ENCODE data around the gene COL4A2. TPM values are rescaled to one million over a fixed set of nuclear protein-coding genes. Genes with fewer than 3 reads are reported as not detected.
"Not testable (repeated sequence)": the region's sequence is repeated elsewhere in the genome, so short reads cannot be mapped to it uniquely, and the experiment has no call there.

COL4A2 gene
- total RNA-seq, 4 donors from 2014 or later = 75.1 to 322 (median 115) TPM

- 87% methylated on average over 9 to 13 of the region's 13 CpGs for WGBS, 2 donors (ENCODE audit: low coverage in 1 of 2)
- Histone ChIP-seq H3K4me1 (no peaks in the 10 kb centered on the region), H3K27me3 (no peaks in the 10 kb centered on the region), H3K4me3 (no peak overlapping the region), H3K9me3 (no peaks in the 10 kb centered on the region), H3K36me3 (peaks cover 0 to 5% (median 0%) of the 10 kb centered on the region in 4 donors), H3K27ac (no peak overlapping the region)
- no peak for DNase-seq
- intact Hi-C loops (cut with DNase I; ENCODE audit: low total_unique reads) = no loop called here
- TF ChIP-seq POLR2A (IDR thresholded peaks at IDR 0.05) (no peak), CTCF (IDR thresholded peaks at IDR 0.05) (no peak), EP300 (IDR thresholded peaks at IDR 0.05; ENCODE audit: low read depth) (no peak), POLR2AphosphoS5 (IDR thresholded peaks at IDR 0.05) (no peak)
- in situ Hi-C loops (cut with MboI; ENCODE audit: low pct_ligation_motif_present in 1 of 4, low pct_unique_long_range_greater_than_20kb in 1 of 4, low sequenced_read_pairs in 3 of 4) = no loop called here
Observed at GRCh38 chr13:110483386-110483968, 176.4 kb downstream of the COL4A2 start.

GRCh38 chr13:110484290-110485048 lies 177.4 kb downstream of the COL4A2 start:
- Histone ChIP-seq H3K4me3 (no peak overlapping the region), H3K36me3 (peaks cover 0 to 5% (median 0%) of the 10 kb centered on the region in 4 donors), H3K4me1 (no peaks in the 10 kb centered on the region), H3K9me3 (no peaks in the 10 kb centered on the region), H3K27ac (no peak overlapping the region), H3K27me3 (no peaks in the 10 kb centered on the region)
- in situ Hi-C loops (cut with MboI; ENCODE audit: low pct_ligation_motif_present in 1 of 4, low pct_unique_long_range_greater_than_20kb in 1 of 4, low sequenced_read_pairs in 3 of 4) = no loop called here
- no peak for DNase-seq
- 61 to 92% methylated on average over 5 to 18 of the region's 18 CpGs for WGBS, 2 donors (ENCODE audit: low coverage in 1 of 2)
- TF ChIP-seq CTCF (IDR thresholded peaks at IDR 0.05) (no peak), POLR2A (IDR thresholded peaks at IDR 0.05) (no peak), EP300 (IDR thresholded peaks at IDR 0.05; ENCODE audit: low read depth) (no peak), POLR2AphosphoS5 (IDR thresholded peaks at IDR 0.05) (no peak)
- intact Hi-C loops (cut with DNase I; ENCODE audit: low total_unique reads) = no loop called here

GRCh38 chr13:110485604-110486003 lies 178.5 kb downstream of the COL4A2 start:
- 84 to 89% methylated on average over 3 to 9 of the region's 9 CpGs for WGBS, 2 donors (ENCODE audit: low coverage in 1 of 2)
- intact Hi-C loops (cut with DNase I; ENCODE audit: low total_unique reads) (no loop called here), in situ Hi-C loops (cut with MboI; ENCODE audit: low pct_ligation_motif_present in 1 of 4, low pct_unique_long_range_greater_than_20kb in 1 of 4, low sequenced_read_pairs in 3 of 4) (no loop called here)
- Histone ChIP-seq H3K9me3 (no peaks in the 10 kb centered on the region), H3K4me1 (no peaks in the 10 kb centered on the region), H3K4me3 (no peak overlapping the region), H3K27ac (no peak overlapping the region), H3K36me3 (peaks cover 0 to 5% (median 0%) of the 10 kb centered on the region in 4 donors), H3K27me3 (no peaks in the 10 kb centered on the region)
- TF ChIP-seq CTCF (IDR thresholded peaks at IDR 0.05) (no peak), EP300 (IDR thresholded peaks at IDR 0.05; ENCODE audit: low read depth) (no peak), POLR2A (IDR thresholded peaks at IDR 0.05) (no peak), POLR2AphosphoS5 (IDR thresholded peaks at IDR 0.05) (no peak)
- DNase-seq = no peak

GRCh38 chr13:110486061-110486715 lies 179.1 kb downstream of the COL4A2 start:
- intact Hi-C loops (cut with DNase I; ENCODE audit: low total_unique reads) = no loop called here
- TF ChIP-seq EP300 (IDR thresholded peaks at IDR 0.05; ENCODE audit: low read depth) (no peak), POLR2A (IDR thresholded peaks at IDR 0.05) (no peak), POLR2AphosphoS5 (IDR thresholded peaks at IDR 0.05) (no peak), CTCF (IDR thresholded peaks at IDR 0.05) (no peak)
- 80 to 87% methylated on average over 7 to 15 of the region's 15 CpGs for WGBS, 2 donors (ENCODE audit: low coverage in 1 of 2)
- Histone ChIP-seq H3K4me1 (no peaks in the 10 kb centered on the region), H3K9me3 (no peaks in the 10 kb centered on the region), H3K27ac (no peak overlapping the region), H3K27me3 (no peaks in the 10 kb centered on the region), H3K4me3 (no peak overlapping the region), H3K36me3 (peaks cover 0 to 5% (median 0%) of the 10 kb centered on the region in 4 donors)
- DNase-seq = no peak
- in situ Hi-C loops (cut with MboI; ENCODE audit: low pct_ligation_motif_present in 1 of 4, low pct_unique_long_range_greater_than_20kb in 1 of 4, low sequenced_read_pairs in 3 of 4) = no loop called here

- H3K4me3 ChIP-seq; H3K27ac ChIP-seq; H3K27me3 ChIP-seq; intact Hi-C loops (cut with DNase I; ENCODE audit: low total_unique reads); H3K4me1 ChIP-seq; in situ Hi-C loops (cut with MboI; ENCODE audit: low pct_ligation_motif_present in 1 of 4, low pct_unique_long_range_greater_than_20kb in 1 of 4, low sequenced_read_pairs in 3 of 4); H3K36me3 ChIP-seq; H3K9me3 ChIP-seq; DNase-seq: not testable (repeated sequence)
- 83 to 90% methylated on average over 1 to 3 of the region's 3 CpGs for WGBS, 2 donors (ENCODE audit: low coverage in 1 of 2)
Observed at GRCh38 chr13:110486880-110487279, 179.8 kb downstream of the COL4A2 start.

All from transverse colon (tissue), 4 donors.